Activated gamma-delta T cell treated with Interleukin-2 at 50 U/mL for 16 hours (primary cell): ENCODE results near the gene HMGB1.

Experiments used
- DNase-seq: peaks from one replicate; pipeline ENCODE4 v3.0.0-alpha.2; 2020

HMGB1 gene

DNA sequence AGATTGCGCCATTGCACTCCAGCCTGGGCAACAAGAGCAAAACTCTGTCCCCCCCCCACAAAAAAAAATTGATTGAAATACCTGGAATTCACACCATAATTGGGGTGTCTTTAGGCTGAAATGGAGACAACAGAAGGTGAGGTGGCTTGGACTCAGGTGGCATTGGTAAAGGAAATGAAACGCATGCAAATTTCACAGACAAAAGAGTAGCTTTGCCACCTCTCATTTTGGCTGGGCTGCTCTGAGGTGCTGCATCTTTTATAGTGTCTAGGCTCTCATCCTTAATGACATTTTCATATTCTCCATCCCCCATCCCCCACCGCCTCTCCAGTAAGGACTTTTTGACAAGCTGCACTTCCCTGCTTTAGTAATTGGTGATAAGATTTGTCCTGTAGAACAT, 36.5 kb downstream of the HMGB1 start:
- DNase-seq, result no peak

DNA sequence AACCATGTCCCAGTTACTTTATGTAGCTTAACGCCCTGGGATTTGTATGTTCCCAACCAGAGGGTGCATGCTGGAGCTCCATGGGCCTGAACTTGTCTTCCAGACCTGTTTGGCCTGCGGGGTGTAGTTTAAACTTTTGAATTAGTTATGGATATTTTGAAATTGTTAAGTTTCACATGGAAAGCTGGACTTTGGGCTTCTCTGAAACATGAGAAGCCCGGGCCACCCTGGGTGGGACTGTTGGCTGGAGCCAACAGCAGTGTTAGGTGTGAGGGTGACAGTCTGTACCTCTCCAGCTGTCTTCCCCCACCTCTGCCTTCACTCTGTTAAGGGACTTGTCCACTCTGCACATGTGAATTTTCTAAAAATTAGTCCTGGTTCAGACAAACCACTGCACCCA, 41.8 kb downstream of the HMGB1 start:
- DNase-seq, result no peak

- peak; percentile 51 for DNase-seq
Observed at GRCh38 chr13:30422054-30422839, 43.5 kb downstream of the HMGB1 start, which contains the start of gene UBE2L5. UBE2L5 (plus strand) TSS chr13:30422493; CDS start chr13:30427991, 5,498 bp downstream.

DNA sequence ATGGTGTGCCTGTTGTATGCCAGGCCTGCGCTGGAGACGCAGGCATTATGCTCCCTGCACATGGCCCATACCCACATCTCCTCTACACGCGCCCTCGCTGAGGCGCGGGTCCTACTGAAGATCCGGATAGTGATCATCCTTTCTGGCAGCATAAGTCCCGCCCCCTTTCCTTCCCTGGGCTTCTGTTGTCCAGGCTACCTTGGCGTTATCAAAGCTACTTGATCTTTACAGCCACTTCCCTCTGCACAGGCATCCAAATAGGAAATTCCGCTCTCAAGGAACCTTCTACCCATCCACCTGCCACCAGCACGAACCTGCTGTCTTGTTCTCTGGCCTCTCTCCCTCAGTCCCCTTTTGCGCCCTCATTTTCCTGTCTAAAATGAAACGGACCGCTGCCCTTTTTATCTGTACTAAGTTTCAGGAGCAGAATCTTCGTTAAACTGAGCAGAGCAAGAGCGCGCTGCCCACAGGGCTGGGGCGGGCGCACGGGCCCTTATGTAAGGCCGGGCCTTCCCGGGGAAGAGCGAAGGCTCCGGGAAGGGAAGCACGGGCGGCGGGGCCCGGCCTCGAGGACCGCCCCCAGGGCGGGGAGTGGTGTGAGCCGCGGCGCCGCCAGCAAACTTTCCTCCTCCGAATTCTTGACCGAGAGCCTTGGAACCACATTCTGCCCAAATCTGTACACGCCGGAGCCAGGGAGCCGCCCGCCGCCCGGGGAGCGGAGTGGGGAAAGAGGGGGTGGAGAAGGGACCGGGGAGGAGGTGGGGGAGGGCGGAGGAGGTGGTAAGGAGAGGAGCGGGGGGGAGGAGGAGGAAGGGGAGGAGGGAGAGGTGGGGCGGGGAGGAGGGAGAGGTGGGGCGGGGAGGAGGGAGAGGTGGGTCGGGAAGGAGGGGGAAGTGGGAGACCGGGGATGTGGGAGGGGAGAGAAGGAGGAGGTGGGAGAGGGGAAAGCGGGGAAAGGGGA, 44.4 kb downstream of the HMGB1 start:
- DNase-seq, result peak; percentile 15

GRCh38 chr13:30418717-30419459, 46.8 kb downstream of the HMGB1 start:
- no peak for DNase-seq

DNA sequence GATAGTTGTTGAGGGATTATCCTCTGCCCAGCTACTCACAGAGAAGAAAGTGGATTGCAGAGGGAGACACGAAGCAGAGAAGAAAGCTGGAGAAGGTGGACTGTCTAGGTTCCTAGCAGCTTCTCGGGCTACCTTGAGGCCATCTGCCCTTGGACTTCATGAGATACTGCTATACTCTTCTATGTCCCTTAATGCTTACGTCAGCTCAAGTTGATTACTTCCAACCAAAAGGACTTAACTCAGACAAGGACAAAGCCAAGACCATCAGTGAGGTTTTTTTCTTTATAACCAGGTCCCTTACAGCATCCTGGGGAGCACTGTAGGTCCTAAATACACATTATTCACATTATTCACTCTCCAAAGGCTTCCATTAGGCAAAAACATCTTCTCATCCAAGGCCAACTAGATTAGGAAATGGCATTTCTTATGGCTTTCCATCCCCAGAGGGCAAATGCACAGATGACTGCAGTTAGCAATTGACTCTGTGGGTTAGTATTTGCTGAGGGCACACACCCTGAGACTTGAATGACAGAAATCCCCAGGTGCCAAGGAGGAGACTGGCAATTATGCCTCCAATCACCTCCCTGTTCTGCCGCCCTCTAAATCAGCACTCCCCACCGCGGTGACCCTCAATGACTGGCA, 47.5 kb downstream of the HMGB1 start:
- DNase-seq, result no peak

DNA sequence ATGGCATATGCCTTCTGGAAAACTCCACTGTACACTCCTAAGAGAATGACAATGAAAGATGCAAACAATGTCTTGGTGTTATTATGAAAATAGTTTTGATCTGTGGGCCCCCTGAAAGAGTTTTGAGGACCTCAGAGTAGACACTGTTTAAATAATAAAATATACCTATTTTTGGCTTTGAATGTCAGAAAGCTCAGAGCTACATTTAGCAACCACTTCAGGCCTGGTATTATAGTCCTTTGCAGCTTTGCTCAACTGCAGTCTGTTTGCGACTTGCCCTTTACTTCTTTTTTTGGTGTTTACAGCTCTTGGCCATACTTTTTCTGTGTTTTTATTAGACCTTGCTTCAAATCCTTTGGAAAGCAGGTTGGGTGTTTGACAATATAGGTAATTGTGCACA, 49.3 kb downstream of the HMGB1 start:
- DNase-seq, result no peak

- no peak for DNase-seq
Observed at GRCh38 chr13:30415430-30416030, 50.2 kb downstream of the HMGB1 start.

- no peak for DNase-seq
Observed at GRCh38 chr13:30413842-30414241, 51.9 kb downstream of the HMGB1 start.

GRCh38 chr13:30412346-30412745, 53.4 kb downstream of the HMGB1 start:
- no peak for DNase-seq

- DNase-seq, result no peak
Observed at GRCh38 chr13:30410705-30411125, 55.0 kb downstream of the HMGB1 start.

DNA sequence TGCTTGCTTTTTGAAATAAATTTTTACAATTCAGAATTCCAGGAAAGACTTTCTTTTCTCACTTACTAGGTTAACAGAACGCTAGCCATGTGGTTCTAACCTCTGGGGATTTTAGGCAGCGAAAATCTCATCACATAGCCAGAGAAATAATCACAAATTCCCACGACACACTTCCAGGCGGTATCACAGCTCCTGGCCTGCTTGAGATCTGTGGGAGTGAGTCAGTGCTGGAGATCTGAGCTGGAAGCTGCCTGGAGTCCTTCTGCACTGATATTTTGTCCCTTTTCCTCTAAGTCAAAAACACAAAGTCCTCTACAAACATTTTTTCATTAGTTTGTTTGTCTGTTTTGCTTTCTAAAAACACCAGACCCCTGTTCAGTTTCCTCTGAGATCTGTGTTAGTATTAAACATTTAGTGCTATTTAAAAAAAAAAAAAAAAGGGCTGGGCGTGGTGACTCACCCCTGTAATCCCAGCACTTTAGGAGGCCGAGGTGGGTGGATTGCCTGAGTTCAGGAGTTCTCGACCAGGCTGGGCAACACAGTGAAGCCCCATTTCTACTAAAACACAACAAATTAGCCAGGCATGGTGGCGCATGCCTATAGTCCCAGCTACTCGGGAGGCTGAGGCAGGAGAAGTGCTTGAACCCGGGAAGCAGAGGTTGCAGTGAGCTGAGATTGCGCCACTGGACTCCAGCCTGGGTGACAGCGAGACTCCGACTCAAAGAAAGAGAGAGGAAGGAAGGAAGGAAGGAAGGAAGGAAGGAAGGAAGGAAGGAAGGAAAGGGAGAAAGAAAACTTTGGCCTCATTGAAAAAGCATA, 55.6 kb downstream of the HMGB1 start:
- no peak for DNase-seq

DNA sequence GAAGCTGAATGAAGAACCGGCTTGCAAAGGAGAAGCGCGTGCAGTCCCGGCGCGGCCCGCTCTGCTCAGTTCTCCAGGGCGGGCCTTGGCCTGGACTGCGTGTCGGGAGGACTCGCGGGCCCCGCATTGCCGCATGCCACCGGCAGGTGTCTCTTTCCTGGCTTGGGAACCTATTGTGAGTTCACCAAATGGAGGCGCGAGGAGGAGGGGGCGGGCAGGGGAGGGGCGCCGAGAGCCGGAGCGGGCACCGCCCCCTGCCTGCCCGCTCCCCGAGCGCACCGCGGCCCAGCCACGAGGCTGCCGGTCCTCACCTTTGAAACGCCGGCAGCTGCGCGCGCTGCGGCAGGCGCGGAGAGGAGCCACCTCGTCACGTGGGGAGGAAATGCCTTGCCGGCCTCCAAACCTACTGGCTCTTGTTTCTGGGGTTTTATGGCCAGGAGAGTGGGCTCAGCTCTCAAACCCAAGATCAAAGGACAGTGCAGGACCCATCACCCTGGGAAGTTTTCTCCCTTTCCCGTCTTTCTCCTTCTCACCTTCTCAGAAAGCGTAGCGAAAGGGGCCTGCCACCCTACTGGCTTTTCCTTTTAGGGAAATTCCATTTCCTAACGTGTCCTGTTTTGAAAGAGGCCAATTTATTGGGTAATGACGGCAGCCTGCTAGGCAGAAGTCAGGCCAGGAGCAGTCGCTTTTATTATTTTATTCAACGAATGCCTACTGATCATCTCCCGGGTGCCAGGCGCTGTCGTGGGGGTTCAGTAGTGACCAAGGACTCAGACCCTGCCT, 57.2 kb downstream of the HMGB1 start:
- DNase-seq, result peak; percentile 88

- no peak for DNase-seq
Observed at GRCh38 chr13:30406779-30407416, 58.8 kb downstream of the HMGB1 start.
